ENCODE results near the gene ARHGEF39. TPM values are rescaled to one million over a fixed set of nuclear protein-coding genes. Genes with fewer than 3 reads are reported as not detected.
"Not testable (repeated sequence)": the region's sequence is repeated elsewhere in the genome, so short reads cannot be mapped to it uniquely, and the experiment has no call there.

The ARHGEF39 gene
- polyA plus RNA-seq, 1 donor (not counting 4 experiments of a cell fraction or from before 2014, with no cell fraction given), result 2.4 TPM

GRCh38 chr9:35637427-35637955, 27.5 kb downstream of the ARHGEF39 start:
- H3K79me2 ChIP-seq (ENCODE audit: control insufficient read depth, insufficient read depth, low read length); H3K27me3 ChIP-seq (ENCODE audit: control insufficient read depth, extremely low read depth, insufficient read depth, low read length); H3K4me1 ChIP-seq (ENCODE audit: control insufficient read depth, extremely low read depth, insufficient read depth, low read length); H3K9me3 ChIP-seq (ENCODE audit: control insufficient read depth, low read depth, low read length); dilution Hi-C loops (cut with MboI; ENCODE audit: extremely low pct_ligation_motif_present, low sequenced_read_pairs); H3K4me3 ChIP-seq (ENCODE audit: control insufficient read depth in 2 of 3, extremely low read depth in 1 of 3, insufficient read depth in 2 of 3, low read depth in 1 of 3, low read length in 3 of 3); H3K9ac ChIP-seq (ENCODE audit: control insufficient read depth, extremely low read depth, insufficient read depth, low read length); FAIRE-seq; H2AFZ ChIP-seq (ENCODE audit: control insufficient read depth, low read length); H3K9me1 ChIP-seq (ENCODE audit: control insufficient read depth, extremely low read depth, insufficient read depth, low read length); H3K27ac ChIP-seq (ENCODE audit: control insufficient read depth, insufficient read depth, low read length); H4K20me1 ChIP-seq (ENCODE audit: control insufficient read depth, extremely low read depth, insufficient read depth, low read length); H3K36me3 ChIP-seq (ENCODE audit: control insufficient read depth in 2 of 2, extremely low read depth in 1 of 2, insufficient read depth in 2 of 2, low read length in 2 of 2); DNase-seq (ENCODE audit: low read depth, low spot score); H3K4me2 ChIP-seq (ENCODE audit: control insufficient read depth, extremely low read depth, insufficient read depth, low read depth, low read length): not testable (repeated sequence)

DNA sequence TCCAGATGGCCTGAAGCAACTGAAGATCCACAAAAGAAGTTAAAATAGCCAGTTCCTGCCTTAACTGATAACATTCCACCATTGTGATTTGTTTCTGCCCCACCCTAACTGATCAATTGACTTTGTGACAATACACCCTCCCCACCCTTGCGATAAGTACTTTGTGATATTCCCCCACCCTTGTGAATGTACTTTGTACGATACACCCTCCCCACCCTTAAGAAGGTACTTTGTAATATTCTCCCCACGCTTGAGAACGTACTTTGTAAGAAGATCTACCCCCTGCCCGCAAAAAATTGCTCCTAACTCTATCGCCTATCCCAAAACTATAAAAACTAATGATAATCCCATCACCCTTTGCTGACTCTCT, 28.1 kb downstream of the ARHGEF39 start:
- H3K9ac ChIP-seq (ENCODE audit: control insufficient read depth, extremely low read depth, insufficient read depth, low read length); DNase-seq (ENCODE audit: low read depth, low spot score); H3K4me2 ChIP-seq (ENCODE audit: control insufficient read depth, extremely low read depth, insufficient read depth, low read depth, low read length); dilution Hi-C loops (cut with MboI; ENCODE audit: extremely low pct_ligation_motif_present, low sequenced_read_pairs); H3K79me2 ChIP-seq (ENCODE audit: control insufficient read depth, insufficient read depth, low read length); H3K27ac ChIP-seq (ENCODE audit: control insufficient read depth, insufficient read depth, low read length); H3K27me3 ChIP-seq (ENCODE audit: control insufficient read depth, extremely low read depth, insufficient read depth, low read length); H3K36me3 ChIP-seq (ENCODE audit: control insufficient read depth in 2 of 2, extremely low read depth in 1 of 2, insufficient read depth in 2 of 2, low read length in 2 of 2); H4K20me1 ChIP-seq (ENCODE audit: control insufficient read depth, extremely low read depth, insufficient read depth, low read length); H3K4me3 ChIP-seq (ENCODE audit: control insufficient read depth in 2 of 3, extremely low read depth in 1 of 3, insufficient read depth in 2 of 3, low read depth in 1 of 3, low read length in 3 of 3); H3K4me1 ChIP-seq (ENCODE audit: control insufficient read depth, extremely low read depth, insufficient read depth, low read length); H2AFZ ChIP-seq (ENCODE audit: control insufficient read depth, low read length); H3K9me1 ChIP-seq (ENCODE audit: control insufficient read depth, extremely low read depth, insufficient read depth, low read length); H3K9me3 ChIP-seq (ENCODE audit: control insufficient read depth, low read depth, low read length); FAIRE-seq: not testable (repeated sequence)

- H3K9me1 ChIP-seq (ENCODE audit: control insufficient read depth, extremely low read depth, insufficient read depth, low read length), result no peaks in the 10 kb centered on the region
- DNase-seq (ENCODE audit: low read depth, low spot score) (no peak), FAIRE-seq (no peak)
- H4K20me1 ChIP-seq (ENCODE audit: control insufficient read depth, extremely low read depth, insufficient read depth, low read length), result no peaks in the 10 kb centered on the region
- no peak for TF ChIP-seq CTCF (optimal IDR thresholded peaks at IDR 0.05 in 1 of 3, IDR thresholded peaks at IDR 0.05 in 1 of 3, conservative IDR thresholded peaks at IDR 0.05 in 1 of 3; ENCODE audit: extremely low read depth in 1 of 3, insufficient read depth in 2 of 3, low read length in 3 of 3)
- TF ChIP-seq EZH2 (IDR thresholded peaks at IDR 0.05; ENCODE audit: low read length), result no peak
- no peaks in the 10 kb centered on the region for H3K4me1 ChIP-seq (ENCODE audit: control insufficient read depth, extremely low read depth, insufficient read depth, low read length)
- H3K27me3 ChIP-seq (ENCODE audit: control insufficient read depth, extremely low read depth, insufficient read depth, low read length), result no peaks in the 10 kb centered on the region
- no peaks in the 10 kb centered on the region for H3K9me3 ChIP-seq (ENCODE audit: control insufficient read depth, low read depth, low read length)
- H3K9ac ChIP-seq (ENCODE audit: control insufficient read depth, extremely low read depth, insufficient read depth, low read length), result no peak overlapping the region
- dilution Hi-C loops (cut with MboI; ENCODE audit: extremely low pct_ligation_motif_present, low sequenced_read_pairs), result no loop called here
- H3K4me2 ChIP-seq (ENCODE audit: control insufficient read depth, extremely low read depth, insufficient read depth, low read depth, low read length), result no peak overlapping the region
- H2AFZ ChIP-seq (ENCODE audit: control insufficient read depth, low read length), result no peak overlapping the region
- H3K79me2 ChIP-seq (ENCODE audit: control insufficient read depth, insufficient read depth, low read length), result no peaks in the 10 kb centered on the region
- no peaks in the 10 kb centered on the region for H3K36me3 ChIP-seq (ENCODE audit: control insufficient read depth in 2 of 2, extremely low read depth in 1 of 2, insufficient read depth in 2 of 2, low read length in 2 of 2)
- no peak overlapping the region for H3K4me3 ChIP-seq (ENCODE audit: control insufficient read depth in 2 of 3, extremely low read depth in 1 of 3, insufficient read depth in 2 of 3, low read depth in 1 of 3, low read length in 3 of 3)
- H3K27ac ChIP-seq (ENCODE audit: control insufficient read depth, insufficient read depth, low read length), result no peak overlapping the region
Measured at GRCh38 chr9:35636135-35636876, 28.7 kb downstream of the ARHGEF39 start.
